Measurements from ENCODE around the gene NCKAP1. TPM values are rescaled to one million over a fixed set of nuclear protein-coding genes. Genes with fewer than 3 reads are reported as not detected.
"Not testable (repeated sequence)": the region's sequence is repeated elsewhere in the genome, so short reads cannot be mapped to it uniquely, and the experiment has no call there.

The NCKAP1 gene
- total RNA-seq, 6 experiments from 2014 or later: 115 to 160 (median 146) TPM

- Mint-ChIP-seq H3K4me3 (no peak overlapping the region), H3K9me3 (no peaks in the 10 kb centered on the region), H3K27ac (no peak overlapping the region), H3K36me3 (ENCODE audit: low read depth) (peaks cover 3% of the 10 kb centered on the region; the same call in 1 of the 2 replicates), H3K27me3 (ENCODE audit: insufficient read depth) (no peaks in the 10 kb centered on the region; the same call in none of the 2 replicates), H3K4me1 (ENCODE audit: low read depth) (peaks cover 23% of the 10 kb centered on the region)
- DNase-seq: no peak
- TF ChIP-seq CTCF (IDR thresholded peaks at IDR 0.05): no peak
Observed at GRCh38 chr2:182890305-182890704, 148.0 kb downstream of the NCKAP1 start.

GRCh38 chr2:182887753-182888415 lies 150.4 kb downstream of the NCKAP1 start:
- Mint-ChIP-seq H3K27ac (no peak overlapping the region), H3K4me3 (no peak overlapping the region), H3K36me3 (ENCODE audit: low read depth) (no peaks in the 10 kb centered on the region), H3K27me3 (ENCODE audit: insufficient read depth) (peaks cover 4% of the 10 kb centered on the region), H3K4me1 (ENCODE audit: low read depth) (peaks cover 17% of the 10 kb centered on the region), H3K9me3 (no peaks in the 10 kb centered on the region)
- TF ChIP-seq CTCF (IDR thresholded peaks at IDR 0.05): no peak
- no peak for DNase-seq

GRCh38 chr2:182887093-182887492 lies 151.2 kb downstream of the NCKAP1 start:
- TF ChIP-seq CTCF (IDR thresholded peaks at IDR 0.05): no peak
- Mint-ChIP-seq H3K36me3 (ENCODE audit: low read depth) (no peaks in the 10 kb centered on the region), H3K4me3 (no peak overlapping the region), H3K4me1 (ENCODE audit: low read depth) (peaks cover 17% of the 10 kb centered on the region), H3K9me3 (no peaks in the 10 kb centered on the region), H3K27me3 (ENCODE audit: insufficient read depth) (peaks cover 4% of the 10 kb centered on the region), H3K27ac (no peak overlapping the region)
- no peak for DNase-seq

GRCh38 chr2:182885771-182886170 lies 152.5 kb downstream of the NCKAP1 start:
- DNase-seq: no peak
- no peaks in the 10 kb centered on the region for H3K9me3 Mint-ChIP-seq
- H3K36me3 Mint-ChIP-seq (ENCODE audit: low read depth): no peaks in the 10 kb centered on the region
- TF ChIP-seq CTCF (IDR thresholded peaks at IDR 0.05): no peak
- H3K27me3 Mint-ChIP-seq (ENCODE audit: insufficient read depth): peaks cover 4% of the 10 kb centered on the region
- H3K27ac Mint-ChIP-seq: no peak overlapping the region
- no peak overlapping the region for H3K4me3 Mint-ChIP-seq
- peaks cover 7% of the 10 kb centered on the region for H3K4me1 Mint-ChIP-seq (ENCODE audit: low read depth)

GRCh38 chr2:182883451-182883850 lies 154.8 kb downstream of the NCKAP1 start:
- TF ChIP-seq CTCF (IDR thresholded peaks at IDR 0.05): no peak

GRCh38 chr2:182880100-182880499 lies 158.2 kb downstream of the NCKAP1 start:
- not testable (repeated sequence) for H3K4me3 Mint-ChIP-seq; H3K27me3 Mint-ChIP-seq (ENCODE audit: insufficient read depth); DNase-seq; H3K27ac Mint-ChIP-seq; H3K4me1 Mint-ChIP-seq (ENCODE audit: low read depth); H3K36me3 Mint-ChIP-seq (ENCODE audit: low read depth)
- H3K9me3 Mint-ChIP-seq: peaks cover 17% of the 10 kb centered on the region

More at GRCh38 chr2:182883451-182883850, 154.8 kb downstream of the NCKAP1 start:
- no peak for DNase-seq
- no peaks in the 10 kb centered on the region for H3K4me1 Mint-ChIP-seq (ENCODE audit: low read depth)
- H3K36me3 Mint-ChIP-seq (ENCODE audit: low read depth): no peaks in the 10 kb centered on the region
- peaks cover 8% of the 10 kb centered on the region for H3K9me3 Mint-ChIP-seq
- H3K4me3 Mint-ChIP-seq: no peak overlapping the region
- H3K27ac Mint-ChIP-seq: no peak overlapping the region
- H3K27me3 Mint-ChIP-seq (ENCODE audit: insufficient read depth): peaks cover 4% of the 10 kb centered on the region

GRCh38 chr2:182876653-182877052 lies 161.6 kb downstream of the NCKAP1 start:
- peaks cover 24% of the 10 kb centered on the region for H3K9me3 Mint-ChIP-seq
- not testable (repeated sequence) for H3K4me3 Mint-ChIP-seq; H3K36me3 Mint-ChIP-seq (ENCODE audit: low read depth); H3K27me3 Mint-ChIP-seq (ENCODE audit: insufficient read depth); H3K4me1 Mint-ChIP-seq (ENCODE audit: low read depth); DNase-seq; H3K27ac Mint-ChIP-seq
